Bronchial epithelial cell (primary cell): ENCODE measurements around the gene IGF2BP2. TPM values are rescaled to one million over a fixed set of nuclear protein-coding genes. Genes with fewer than 3 reads are reported as not detected.

Source experiments
- DNase-seq: peaks from one replicate; pipeline ENCODE4 v3.0.0-alpha.2; 2010; ENCODE audit warnings: low read depth
- FAIRE-seq: peaks from 2 replicates; lab custom pipeline; 2011; peaks lifted over from hg19 to GRCh38; lab: Jason Lieb, UNC
- H3K27me3 ChIP-seq: 2 replicates; pipeline ENCODE4 v1.5.1; 2011; ENCODE audit warnings: low read length; ENCODE audit not compliant: control insufficient read depth, insufficient read depth
- H3K36me3 ChIP-seq: 2 replicates; pipeline ENCODE4 v1.5.1; 2011; ENCODE audit warnings: low read length; ENCODE audit not compliant: control insufficient read depth, insufficient read depth
- H3K4me3 ChIP-seq: 2 replicates; pipeline ENCODE4 v1.5.1; 2011; ENCODE audit warnings: mild to moderate bottlenecking, low read depth, low read length, control low read depth
- total RNA-seq: library from RNA; depleted of rRNA; stranded (reverse); fragments of >200 nt; gene quantifications from 2 replicates; pipeline ENCODE4 v1.2.1, GENCODE V29; 2014
- TF ChIP-seq, protein P1 (sequence below): IDR thresholded peaks from 2 replicates; pipeline ENCODE4 v1.5.1; 2011; ENCODE audit warnings: mild to moderate bottlenecking, moderate library complexity, low read length, control low read depth, inconsistent platforms; ENCODE audit not compliant: insufficient read depth, severe bottlenecking

IGF2BP2 gene
- total RNA-seq, 1 donor from 2014 or later: 37.1 TPM

DNA sequence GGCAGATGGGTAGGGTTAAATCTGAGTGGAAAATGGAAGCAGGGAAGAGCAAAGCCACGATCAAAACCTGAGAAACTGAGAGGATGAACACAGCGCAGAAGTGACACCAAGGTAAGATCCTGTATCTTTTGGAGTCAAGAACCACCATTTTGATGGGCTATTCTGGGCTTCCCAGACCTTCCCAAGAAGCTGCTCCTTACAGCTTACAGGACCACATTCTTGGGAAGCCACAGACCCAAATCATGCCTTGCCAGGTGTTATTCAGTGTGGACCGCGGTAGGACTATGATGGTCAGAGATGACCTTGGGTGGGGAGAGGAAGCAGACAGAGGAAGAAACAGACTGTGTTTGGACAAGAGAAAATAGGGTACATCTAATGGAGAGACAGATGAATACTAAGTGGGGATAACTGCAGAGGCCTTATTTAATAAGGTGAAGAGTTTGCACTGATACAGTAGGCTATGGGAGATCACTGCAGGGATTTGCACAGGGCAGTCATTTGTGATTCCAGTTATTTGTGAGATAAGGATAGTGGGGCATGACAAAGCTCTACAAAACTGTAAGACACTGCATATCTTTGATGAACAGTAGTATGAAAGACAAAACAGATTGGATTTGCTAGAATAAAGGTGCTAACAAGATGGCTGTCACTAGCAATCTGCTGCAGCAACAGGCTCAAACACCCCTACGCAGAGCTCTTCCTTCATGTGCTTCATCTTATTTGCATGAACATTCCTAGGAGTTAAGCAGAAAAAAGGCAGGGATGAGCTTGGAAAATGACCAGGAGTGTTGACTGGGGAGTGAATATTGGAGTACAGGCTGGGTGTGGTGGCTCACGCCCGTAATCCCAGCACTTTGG is 105.9 kb downstream of the IGF2BP2 start:
- Histone ChIP-seq H3K27me3 (no peaks in the 10 kb centered on the region), H3K36me3 (no peaks in the 10 kb centered on the region), H3K4me3 (no peak overlapping the region)
- TF ChIP-seq, protein P1, sequence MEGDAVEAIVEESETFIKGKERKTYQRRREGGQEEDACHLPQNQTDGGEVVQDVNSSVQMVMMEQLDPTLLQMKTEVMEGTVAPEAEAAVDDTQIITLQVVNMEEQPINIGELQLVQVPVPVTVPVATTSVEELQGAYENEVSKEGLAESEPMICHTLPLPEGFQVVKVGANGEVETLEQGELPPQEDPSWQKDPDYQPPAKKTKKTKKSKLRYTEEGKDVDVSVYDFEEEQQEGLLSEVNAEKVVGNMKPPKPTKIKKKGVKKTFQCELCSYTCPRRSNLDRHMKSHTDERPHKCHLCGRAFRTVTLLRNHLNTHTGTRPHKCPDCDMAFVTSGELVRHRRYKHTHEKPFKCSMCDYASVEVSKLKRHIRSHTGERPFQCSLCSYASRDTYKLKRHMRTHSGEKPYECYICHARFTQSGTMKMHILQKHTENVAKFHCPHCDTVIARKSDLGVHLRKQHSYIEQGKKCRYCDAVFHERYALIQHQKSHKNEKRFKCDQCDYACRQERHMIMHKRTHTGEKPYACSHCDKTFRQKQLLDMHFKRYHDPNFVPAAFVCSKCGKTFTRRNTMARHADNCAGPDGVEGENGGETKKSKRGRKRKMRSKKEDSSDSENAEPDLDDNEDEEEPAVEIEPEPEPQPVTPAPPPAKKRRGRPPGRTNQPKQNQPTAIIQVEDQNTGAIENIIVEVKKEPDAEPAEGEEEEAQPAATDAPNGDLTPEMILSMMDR: no peak
- no peak for FAIRE-seq
- DNase-seq: no peak

DNA sequence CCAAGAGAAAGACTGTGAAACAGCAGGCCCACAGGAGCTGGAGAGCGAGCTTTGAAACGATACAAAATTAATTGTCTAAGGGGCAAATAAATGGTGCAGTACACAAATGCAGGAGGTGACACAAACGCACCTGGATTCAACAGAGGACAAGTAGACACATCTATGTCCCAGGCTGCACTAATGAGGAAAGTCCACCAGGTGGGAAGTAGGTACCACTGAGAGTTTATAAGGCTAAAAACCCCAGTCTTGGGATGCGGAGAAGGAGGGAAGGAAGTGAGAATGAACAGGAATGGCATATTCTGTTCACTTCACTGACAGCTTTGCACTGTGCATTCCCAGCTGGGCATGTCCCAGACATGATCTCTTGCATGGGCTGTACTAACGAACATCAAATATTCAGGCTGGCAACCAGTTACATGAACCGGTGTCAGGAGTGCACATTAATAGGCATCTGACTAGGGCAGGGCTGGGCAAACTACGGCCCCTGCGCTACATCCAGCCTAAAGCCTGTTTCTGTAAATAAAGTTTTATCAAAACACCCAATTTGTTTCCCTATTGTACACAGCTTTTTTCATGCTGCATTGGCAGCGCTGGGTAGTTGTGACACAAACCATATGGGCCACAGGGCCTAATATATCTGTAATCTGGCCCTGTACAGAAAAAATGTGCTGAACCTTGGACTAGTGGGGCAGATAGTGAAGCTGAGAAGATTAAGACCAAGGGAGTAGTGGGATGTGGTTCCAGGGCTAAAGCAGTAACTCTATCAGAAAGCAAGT is 107.0 kb downstream of the IGF2BP2 start:
- H3K27me3 ChIP-seq: no peaks in the 10 kb centered on the region
- no peaks in the 10 kb centered on the region for H3K36me3 ChIP-seq
- TF ChIP-seq, protein P1: peak; percentile 12
- peak; percentile 76 for DNase-seq
- FAIRE-seq: no peak
- no peak overlapping the region for H3K4me3 ChIP-seq

DNA sequence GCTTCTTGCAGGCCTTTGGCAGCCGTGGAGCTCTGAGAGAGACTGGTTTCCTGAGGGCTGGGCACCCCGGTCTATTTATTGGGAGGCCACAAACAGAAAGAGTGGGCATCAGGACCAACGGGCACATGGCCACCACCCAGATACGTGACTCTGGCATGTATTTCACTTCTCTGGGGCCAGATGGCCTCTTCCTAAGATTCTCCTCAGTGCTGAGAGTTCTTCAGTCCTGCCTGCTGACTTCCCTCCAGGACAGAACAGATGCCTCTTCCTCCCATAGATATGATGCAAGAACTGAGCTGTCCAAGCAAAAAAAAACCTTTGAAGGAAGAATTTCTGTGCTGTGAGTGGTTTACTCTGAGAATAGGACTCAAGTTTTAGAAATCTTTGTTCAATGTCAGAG is 107.7 kb downstream of the IGF2BP2 start:
- no peak overlapping the region for H3K4me3 ChIP-seq
- DNase-seq (peak; percentile 83), FAIRE-seq (no peak)
- TF ChIP-seq, protein P1: no peak
- H3K36me3 ChIP-seq: no peaks in the 10 kb centered on the region
- no peaks in the 10 kb centered on the region for H3K27me3 ChIP-seq

DNA sequence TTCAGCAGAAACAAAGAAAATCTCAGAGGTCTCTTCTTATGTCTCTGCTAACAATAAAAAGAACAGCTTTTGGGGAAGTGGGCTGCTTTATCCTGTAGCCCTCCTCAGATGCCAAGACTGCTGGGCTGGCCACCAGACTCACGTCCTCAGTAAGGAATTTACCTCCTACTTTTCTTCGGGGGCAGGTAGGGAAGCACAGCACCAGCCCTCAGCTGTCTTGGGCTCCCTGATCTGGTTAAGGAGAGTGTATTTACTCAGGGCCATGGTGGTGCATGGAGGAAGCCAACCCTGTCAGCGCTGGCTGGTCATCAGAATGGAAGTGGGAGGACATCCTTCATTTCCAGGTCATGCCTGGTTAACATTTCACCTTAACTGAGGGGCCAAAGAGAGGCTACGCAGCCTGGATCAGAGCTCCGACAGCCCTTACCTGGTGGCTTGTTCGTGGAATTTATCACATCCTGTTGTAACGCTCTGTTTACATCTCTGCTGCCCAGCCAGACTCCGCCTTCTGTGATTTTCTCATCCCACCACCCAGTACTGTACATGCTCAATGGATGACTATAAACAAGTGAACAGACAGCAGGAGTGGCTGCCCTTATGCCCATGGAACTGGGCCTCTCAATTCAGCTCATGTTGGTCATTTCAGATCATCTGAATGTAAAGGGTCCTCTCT is 108.3 kb downstream of the IGF2BP2 start:
- FAIRE-seq (no peak), DNase-seq (peak; percentile 84)
- Histone ChIP-seq H3K4me3 (no peak overlapping the region), H3K27me3 (no peaks in the 10 kb centered on the region), H3K36me3 (peaks cover under 1% of the 10 kb centered on the region)
- TF ChIP-seq, protein P1: no peak

DNA sequence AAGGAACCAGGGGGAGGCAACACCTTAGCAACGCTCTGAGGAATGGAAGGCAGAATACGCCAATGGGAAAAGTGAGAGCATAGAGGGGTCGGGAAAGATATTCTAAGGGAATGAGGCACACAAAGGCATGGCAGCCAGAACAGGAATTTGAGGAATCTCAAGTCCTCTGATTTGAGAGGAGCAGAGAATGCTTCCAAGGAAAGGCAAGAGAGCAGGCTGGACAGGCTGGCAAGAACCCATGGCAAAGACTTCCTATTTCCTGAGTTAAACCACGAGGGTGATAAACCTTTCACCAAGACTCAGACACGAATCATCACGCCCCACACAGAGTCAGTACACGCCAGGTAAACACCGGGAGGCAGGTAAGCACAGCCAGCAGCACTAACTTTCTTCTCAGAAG is 109.8 kb downstream of the IGF2BP2 start:
- Histone ChIP-seq H3K4me3 (no peak overlapping the region), H3K36me3 (peaks cover 1% of the 10 kb centered on the region), H3K27me3 (no peaks in the 10 kb centered on the region)
- TF ChIP-seq, protein P1: no peak
- DNase-seq (peak; percentile 89), FAIRE-seq (no peak)
